HEK293T (cell line): ENCODE measurements around the gene FGF7.

Experiments
- CTCF ChIA-PET: fragments of 350-600 bp; formaldehyde crosslinking; extraction: SDS; loops from one replicate; lab custom pipeline; 2021; ENCODE audit warnings: antibody characterized with exemption, inconsistent platforms; lab: Yijun Ruan, JAX
- POLR2A ChIA-PET: fragments of 350-600 bp; formaldehyde crosslinking; extraction: SDS; loops from one replicate; lab custom pipeline; 2020; ENCODE audit warnings: antibody characterized with exemption, inconsistent platforms; lab: Yijun Ruan, JAX
- DNase-seq: peaks from one replicate; pipeline ENCODE4 v3.0.0; 2012; ENCODE audit warnings: mixed read lengths; ENCODE audit errors: extremely low spot score
- ARNT ChIP-seq: fragments of 450-650 bp; IDR thresholded peaks from 2 replicates; pipeline ENCODE4 v1.6.1; 2017; ENCODE audit warnings: mild to moderate bottlenecking
- BHLHE40 ChIP-seq: fragments of 450-650 bp; IDR thresholded peaks from 2 replicates; pipeline ENCODE4 v1.6.1; 2016; ENCODE audit warnings: mild to moderate bottlenecking, moderate library complexity, borderline replicate concordance
- CTBP1 ChIP-seq: fragments of 450-650 bp; IDR thresholded peaks from 2 replicates; pipeline ENCODE4 v1.6.1; 2016; ENCODE audit warnings: borderline replicate concordance
- ELF4 ChIP-seq: fragments of 450-650 bp; IDR thresholded peaks from 2 replicates; pipeline ENCODE4 v1.6.1; 2017; ENCODE audit warnings: antibody characterized with exemption
- FOXA1 ChIP-seq: fragments of 450-650 bp; IDR thresholded peaks from 2 replicates; pipeline ENCODE4 v1.6.1; 2016; ENCODE audit warnings: mild to moderate bottlenecking
- FOXK2 ChIP-seq: fragments of 450-650 bp; IDR thresholded peaks from 2 replicates; pipeline ENCODE4 v1.6.1; 2016; ENCODE audit warnings: mild to moderate bottlenecking
- FOXM1 ChIP-seq: fragments of 450-650 bp; IDR thresholded peaks from 2 replicates; pipeline ENCODE4 v1.6.1; 2017; ENCODE audit warnings: mild to moderate bottlenecking, borderline replicate concordance
- HDGF ChIP-seq: fragments of 450-650 bp; IDR thresholded peaks from 2 replicates; pipeline ENCODE4 v1.6.1; 2017; ENCODE audit warnings: antibody characterized with exemption, borderline replicate concordance
- L3MBTL2 ChIP-seq: fragments of 450-650 bp; conservative IDR thresholded peaks from 2 replicates; pipeline ENCODE4 v1.6.1; 2016; ENCODE audit warnings: mild to moderate bottlenecking
- LEF1 ChIP-seq: fragments of 450-650 bp; IDR thresholded peaks from 2 replicates; pipeline ENCODE4 v1.6.1; 2017; ENCODE audit warnings: mild to moderate bottlenecking, borderline replicate concordance
- NFRKB ChIP-seq: fragments of 450-650 bp; IDR thresholded peaks from 2 replicates; pipeline ENCODE4 v1.6.1; 2016; ENCODE audit warnings: mild to moderate bottlenecking, moderate library complexity
- PKNOX1 ChIP-seq: fragments of 450-650 bp; IDR thresholded peaks from 2 replicates; pipeline ENCODE4 v1.6.1; 2016
- SP1 ChIP-seq: fragments of 450-650 bp; IDR thresholded peaks from 2 replicates; pipeline ENCODE4 v1.6.1; 2017
- SUZ12 ChIP-seq: fragments of 450-650 bp; IDR thresholded peaks from 2 replicates; pipeline ENCODE4 v1.6.1; 2016; ENCODE audit warnings: mild to moderate bottlenecking
- TARDBP ChIP-seq: fragments of 450-650 bp; IDR thresholded peaks from 2 replicates; pipeline ENCODE4 v1.6.1; 2016
- ZNF384 ChIP-seq: fragments of 450-650 bp; IDR thresholded peaks from 2 replicates; pipeline ENCODE4 v1.6.1; 2016

The FGF7 gene

DNA sequence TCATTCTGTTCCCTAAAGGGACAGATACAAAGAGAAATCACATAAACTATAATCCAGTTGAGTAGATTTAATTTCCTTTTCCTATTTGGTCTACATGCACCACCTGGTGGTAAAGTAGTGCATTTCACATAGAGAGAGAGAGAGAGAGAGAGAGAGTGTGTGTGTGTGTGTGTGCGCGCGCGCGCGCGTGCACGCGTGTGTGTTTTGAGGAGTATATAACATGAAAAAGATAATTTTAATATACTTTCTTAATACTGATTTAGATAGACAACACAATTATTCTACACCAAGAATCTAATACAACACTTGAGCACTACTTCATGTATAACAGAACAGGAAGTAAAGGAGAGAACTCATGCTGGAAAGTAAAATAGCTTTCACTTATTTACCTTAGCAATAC lies 1.1 kb upstream of the FGF7 start:
- ChIA-PET POLR2A (no interaction called here), CTCF (interaction anchor here (0.8 to 1.6 kb wide), 8 partner anchors 9 to 581 kb away, joined by 3 to 13 read pairs (median 4); no protein-coding TSS in a partner anchor)
- TF ChIP-seq SP1 (no peak), NFRKB (no peak), CTBP1 (no peak), L3MBTL2 (no peak), SUZ12 (no peak), PKNOX1 (no peak), HDGF (no peak), FOXK2 (no peak), ELF4 (no peak), TARDBP (no peak), ARNT (no peak), ZNF384 (no peak), LEF1 (no peak), BHLHE40 (no peak), FOXM1 (no peak), FOXA1 (no peak)
- DNase-seq = peak; percentile 6

GRCh38 chr15:49423901-49424550 lies 984 bp downstream of the FGF7 start:
- ChIA-PET POLR2A (no interaction called here), CTCF (no interaction called here)
- no peak for DNase-seq
- TF ChIP-seq ZNF384 = no peak
- TF ChIP-seq NFRKB = no peak
- TF ChIP-seq LEF1 = no peak
- no peak for TF ChIP-seq ARNT

GRCh38 chr15:49424954-49425353 lies 1.9 kb downstream of the FGF7 start:
- CTCF ChIA-PET = no interaction called here
- POLR2A ChIA-PET = no interaction called here
- DNase-seq = no peak
- TF ChIP-seq SP1 (no peak), FOXM1 (no peak), ARNT (no peak), BHLHE40 (no peak), LEF1 (no peak), PKNOX1 (no peak), NFRKB (no peak), TARDBP (no peak), HDGF (no peak), CTBP1 (no peak), SUZ12 (no peak), L3MBTL2 (no peak), ELF4 (no peak), FOXA1 (no peak), ZNF384 (no peak), FOXK2 (no peak)

- CTCF ChIA-PET = no interaction called here
- POLR2A ChIA-PET = no interaction called here
- no peak for DNase-seq
- TF ChIP-seq HDGF (no peak), SUZ12 (no peak), FOXK2 (no peak), TARDBP (no peak), ELF4 (no peak), L3MBTL2 (no peak), LEF1 (no peak), NFRKB (no peak), FOXA1 (no peak), ARNT (no peak), ZNF384 (no peak), SP1 (no peak), PKNOX1 (no peak), BHLHE40 (no peak), CTBP1 (no peak)
These were observed 4.3 kb downstream of the FGF7 start for GRCh38 chr15:49427372-49427771.

DNA sequence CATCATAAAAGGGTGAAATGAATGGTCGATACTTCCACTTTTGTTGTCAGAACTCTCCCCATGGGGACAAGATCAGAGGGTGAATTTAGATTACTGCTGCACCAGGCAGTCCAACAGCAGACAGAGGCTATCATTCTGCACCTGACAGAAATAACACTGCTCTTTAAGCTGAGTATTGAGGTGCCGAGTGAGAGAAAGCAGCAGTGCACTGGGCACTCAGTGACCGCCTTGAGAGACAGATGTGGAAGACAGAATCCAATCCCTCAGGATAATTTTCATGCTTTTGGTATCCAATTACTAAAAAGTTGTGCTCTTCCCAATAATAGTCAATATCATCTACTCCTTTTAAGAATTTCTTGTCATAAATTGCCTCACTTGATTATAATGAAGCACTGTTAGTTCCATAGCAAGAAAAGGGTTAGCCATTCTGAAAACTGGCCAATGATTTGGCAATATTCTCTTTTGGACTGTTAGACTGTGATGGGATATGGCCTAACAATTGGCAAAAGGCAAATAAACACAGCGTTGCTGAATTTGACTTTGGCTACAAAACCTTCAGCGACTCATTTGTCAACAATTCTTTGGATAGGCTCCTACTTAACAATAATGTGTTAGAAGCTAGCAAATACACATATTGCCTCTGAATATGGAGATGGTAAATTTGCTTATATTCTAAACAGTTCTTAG lies 5.5 kb downstream of the FGF7 start:
- CTCF ChIA-PET = no interaction called here
- POLR2A ChIA-PET = no interaction called here
- TF ChIP-seq TARDBP = no peak
- no peak for TF ChIP-seq SUZ12
- TF ChIP-seq ARNT = no peak
- no peak for TF ChIP-seq PKNOX1
- TF ChIP-seq ZNF384 = no peak
- no peak for TF ChIP-seq SP1
- no peak for TF ChIP-seq L3MBTL2
- no peak for TF ChIP-seq FOXK2
- TF ChIP-seq BHLHE40 = no peak
- TF ChIP-seq FOXA1 = no peak
- no peak for TF ChIP-seq NFRKB
- TF ChIP-seq LEF1 = no peak
- no peak for TF ChIP-seq FOXM1
- no peak for TF ChIP-seq ELF4
- no peak for TF ChIP-seq HDGF
- TF ChIP-seq CTBP1 = no peak
- no peak for DNase-seq
